ENCODE data around the gene STK36.

GRCh38 chr2:218631837-218632236, 40.0 kb upstream of the STK36 start:
- TF ChIP-seq POLR2AphosphoS5 (IDR thresholded peaks at IDR 0.05; ENCODE audit: borderline replicate concordance, low read depth, low read length) (no peak), EZH2 (IDR thresholded peaks at IDR 0.05) (no peak)
